Measurements from ENCODE around the gene MOV10L1. TPM values are rescaled to one million over a fixed set of nuclear protein-coding genes. Genes with fewer than 3 reads are reported as not detected.

Gene MOV10L1
- total and polyA plus RNA-seq, 4 donors = 0.27 to 11.9 (median 0.43) TPM

GRCh38 chr22:50171319-50171964, 81.6 kb downstream of the MOV10L1 start:
- H3K36me3 ChIP-seq (ENCODE audit: control insufficient read depth in 4 of 4, insufficient read depth in 4 of 4, low read length in 4 of 4) = no peaks in the 10 kb centered on the region
- H3K9me3 ChIP-seq (ENCODE audit: control insufficient read depth in 4 of 4, insufficient read depth in 3 of 4, low read length in 3 of 4) = no peaks in the 10 kb centered on the region
- no peak overlapping the region for H3K27ac ChIP-seq (ENCODE audit: low read depth in 1 of 2, low read length in 1 of 2)
- ATAC-seq (ENCODE audit: insufficient read depth, low FRiP score) (no peak), DNase-seq (no peak)
- 73 to 83% methylated on average over 15 of the region's 15 CpGs for WGBS, 2 donors
- TF ChIP-seq CTCF (IDR thresholded peaks at IDR 0.05; ENCODE audit: control extremely low read depth, extremely low read depth) = no peak
- H3K9ac ChIP-seq (ENCODE audit: insufficient read depth in 1 of 2, low read length in 2 of 2) = no peak overlapping the region
- peaks cover 0 to 11% (median 5%) of the 10 kb centered on the region in 3 donors for H3K27me3 ChIP-seq (ENCODE audit: control insufficient read depth in 3 of 3, insufficient read depth in 3 of 3, low read length in 2 of 3)
- peaks cover 0 to 5% (median 0%) of the 10 kb centered on the region in 5 donors for H3K4me1 ChIP-seq (ENCODE audit: control insufficient read depth in 5 of 5, insufficient read depth in 5 of 5, low read length in 5 of 5)
- H3K4me3 ChIP-seq = no peak overlapping the region

GRCh38 chr22:50171965-50172421, 82.2 kb downstream of the MOV10L1 start:
- no peak for DNase-seq
- ATAC-seq (ENCODE audit: insufficient read depth, low FRiP score) = no peak
- H3K9me3 ChIP-seq (ENCODE audit: control insufficient read depth in 4 of 4, insufficient read depth in 3 of 4, low read length in 3 of 4) = peaks cover 0 to 2% (median 0%) of the 10 kb centered on the region in 4 donors
- no peak for TF ChIP-seq CTCF (IDR thresholded peaks at IDR 0.05; ENCODE audit: control extremely low read depth, extremely low read depth)
- H3K27me3 ChIP-seq (ENCODE audit: control insufficient read depth in 3 of 3, insufficient read depth in 3 of 3, low read length in 2 of 3) = peaks cover 0 to 11% (median 5%) of the 10 kb centered on the region in 3 donors
- WGBS, 2 donors = 80 to 84% methylated on average over 13 of the region's 13 CpGs
- H3K4me3 ChIP-seq = no peak overlapping the region
- H3K4me1 ChIP-seq (ENCODE audit: control insufficient read depth in 5 of 5, insufficient read depth in 5 of 5, low read length in 5 of 5) = peaks cover 0 to 5% (median 0%) of the 10 kb centered on the region in 5 donors
- H3K9ac ChIP-seq (ENCODE audit: insufficient read depth in 1 of 2, low read length in 2 of 2) = no peak overlapping the region
- no peaks in the 10 kb centered on the region for H3K36me3 ChIP-seq (ENCODE audit: control insufficient read depth in 4 of 4, insufficient read depth in 4 of 4, low read length in 4 of 4)
- no peak overlapping the region for H3K27ac ChIP-seq (ENCODE audit: low read depth in 1 of 2, low read length in 1 of 2)

- 51 to 74% methylated on average over 26 of the region's 26 CpGs for WGBS, 2 donors
- H3K36me3 ChIP-seq (ENCODE audit: control insufficient read depth in 4 of 4, insufficient read depth in 4 of 4, low read length in 4 of 4) = no peaks in the 10 kb centered on the region
- no peak for TF ChIP-seq CTCF (IDR thresholded peaks at IDR 0.05; ENCODE audit: control extremely low read depth, extremely low read depth)
- peaks cover 0 to 5% (median 0%) of the 10 kb centered on the region in 4 donors for H3K9me3 ChIP-seq (ENCODE audit: control insufficient read depth in 4 of 4, insufficient read depth in 3 of 4, low read length in 3 of 4)
- peaks cover 0 to 5% (median 0%) of the 10 kb centered on the region in 5 donors for H3K4me1 ChIP-seq (ENCODE audit: control insufficient read depth in 5 of 5, insufficient read depth in 5 of 5, low read length in 5 of 5)
- H3K27ac ChIP-seq (ENCODE audit: low read depth in 1 of 2, low read length in 1 of 2) = no peak overlapping the region
- H3K4me3 ChIP-seq = no peak overlapping the region
- H3K9ac ChIP-seq (ENCODE audit: insufficient read depth in 1 of 2, low read length in 2 of 2) = no peak overlapping the region
- DNase-seq = no peak
- H3K27me3 ChIP-seq (ENCODE audit: control insufficient read depth in 3 of 3, insufficient read depth in 3 of 3, low read length in 2 of 3) = peaks cover 0 to 8% (median 5%) of the 10 kb centered on the region in 3 donors
- no peak for ATAC-seq (ENCODE audit: insufficient read depth, low FRiP score)
These were observed 83.6 kb downstream of the MOV10L1 start for GRCh38 chr22:50173311-50173982.
